ENCODE data around the gene BLOC1S3.

- no peak for TF ChIP-seq HDAC6 (IDR thresholded peaks at IDR 0.05; ENCODE audit: low read depth, low read length)
- no peak for TF ChIP-seq SUZ12 (IDR thresholded peaks at IDR 0.05; ENCODE audit: low read depth, low read length)
- no peak for TF ChIP-seq POLR2A (IDR thresholded peaks at IDR 0.05; ENCODE audit: insufficient read depth in 1 of 2, low read depth in 2 of 2, low read length in 2 of 2)
- no peak for TF ChIP-seq GMEB1 (CRISPR knock-in tag; IDR thresholded peaks at IDR 0.05; ENCODE audit: borderline replicate concordance)
- TF ChIP-seq FOXK1 (CRISPR knock-in tag; IDR thresholded peaks at IDR 0.05; ENCODE audit: borderline replicate concordance, low read depth), result no peak
- TF ChIP-seq ZNF367 (CRISPR knock-in tag; IDR thresholded peaks at IDR 0.05; ENCODE audit: borderline replicate concordance), result no peak
- TF ChIP-seq ATAD3A (CRISPR knock-in tag; IDR thresholded peaks at IDR 0.05), result no peak
- no peak for TF ChIP-seq CTCF (CRISPR knock-in tag; IDR thresholded peaks at IDR 0.05)
- no peak for TF ChIP-seq RFX5 (IDR thresholded peaks at IDR 0.05; ENCODE audit: low read depth, low read length)
- TF ChIP-seq CREB1 (IDR thresholded peaks at IDR 0.05), result no peak
- no peak for TF ChIP-seq CREB1 (CRISPR knock-in tag; IDR thresholded peaks at IDR 0.05)
- TF ChIP-seq CREBL2 (CRISPR knock-in tag; IDR thresholded peaks at IDR 0.05; ENCODE audit: borderline replicate concordance), result no peak
Observed at GRCh38 chr19:45211751-45212381, 33.3 kb downstream of the BLOC1S3 start.

Data from HepG2 (cell line).